Endothelial cell of umbilical vein (primary cell): ENCODE data around the gene CDH23. TPM values are rescaled to one million over a fixed set of nuclear protein-coding genes. Genes with fewer than 3 reads are reported as not detected.

ENCODE experiments used
- BruUV-seq: library from RNA; stranded (reverse); fragments of 400-500 nt; replicated peaks from 2 replicates; lab custom pipeline; 2021; lab: Mats Ljungman, UMichigan
- CTCF ChIA-PET: fragments of 300-600, 350-600 bp; sonication (Branson Sonifier 250); formaldehyde crosslinking; loops from one replicate; lab custom pipeline; 2021; ENCODE audit warnings: antibody characterized with exemption, inconsistent platforms; lab: Charles Lee
- POLR2A ChIA-PET: fragments of 300-600, 350-600 bp; sonication (Branson Sonifier 250); formaldehyde crosslinking; loops from one replicate; lab custom pipeline; 2021; ENCODE audit warnings: antibody characterized with exemption, inconsistent platforms; lab: Charles Lee
- DNase-seq: peaks from one replicate; pipeline ENCODE4 v3.0.0-alpha.2; 2011; ENCODE audit warnings: low read depth, low spot score
- FAIRE-seq: peaks from 2 replicates; lab custom pipeline; 2011; peaks lifted over from hg19 to GRCh38; lab: Jason Lieb, UNC
- H2AFZ ChIP-seq: 2 replicates; pipeline ENCODE4 v1.6.0; 2012; ENCODE audit warnings: low read depth, low read length, control low read depth, inconsistent platforms
- H3K27ac ChIP-seq: 2 replicates; pipeline ENCODE4 v1.5.1; 2011; ENCODE audit warnings: low read depth, mild to moderate bottlenecking, control low read depth, low read length, moderate library complexity; ENCODE audit not compliant: insufficient read depth
- H3K27me3 ChIP-seq, 2 experiments: 2 replicates each; pipeline versions ENCODE4 v1.6.0 to v1.6.1; 2011; ENCODE audit warnings: low read length in 2 of 2, mixed read lengths in 1 of 2; ENCODE audit not compliant: control insufficient read depth in 2 of 2, insufficient read depth in 2 of 2
- H3K36me3 ChIP-seq, 2 experiments: 2 replicates in 1 of 2; 3 replicates in 1 of 2; pipeline ENCODE4 v1.5.1; 2011; ENCODE audit warnings: low read length in 2 of 2, mild to moderate bottlenecking in 1 of 2, moderate library complexity in 1 of 2; ENCODE audit not compliant: control insufficient read depth in 2 of 2, insufficient read depth in 2 of 2; ENCODE audit errors: extremely low read depth in 1 of 2
- H3K4me1 ChIP-seq: 3 replicates; pipeline ENCODE4 v1.5.1; 2011; ENCODE audit warnings: mild to moderate bottlenecking, low read length; ENCODE audit not compliant: control insufficient read depth, insufficient read depth; ENCODE audit errors: extremely low read depth
- H3K4me2 ChIP-seq: 2 replicates; pipeline ENCODE4 v1.6.1; 2011; ENCODE audit warnings: low read length, control low read depth, mixed read lengths; ENCODE audit not compliant: insufficient read depth
- H3K4me3 ChIP-seq, 3 experiments: fragments of 200-600 bp in 1 of 3; sonication (generic), shearing (Covaris generic) in 1 of 3; replicated peaks in 1 of 3; 2 replicates each; pipeline ENCODE4 v1.5.1; 2011 to 2016; ENCODE audit warnings: control low read depth in 3 of 3, low read length in 3 of 3, mild to moderate bottlenecking in 2 of 3, inconsistent platforms in 1 of 3, low read depth in 1 of 3, moderate library complexity in 1 of 3; ENCODE audit not compliant: insufficient read depth in 1 of 3
- H3K79me2 ChIP-seq: 2 replicates; pipeline ENCODE4 v1.6.0; 2012; ENCODE audit warnings: low read length, inconsistent platforms; ENCODE audit not compliant: control insufficient read depth, insufficient read depth
- H3K9ac ChIP-seq: replicated peaks from 2 replicates; pipeline ENCODE3; 2011; ENCODE audit warnings: low read length, control low read depth; ENCODE audit not compliant: insufficient read depth; ENCODE audit errors: extremely low read depth
- H3K9me1 ChIP-seq: replicated peaks from 3 replicates; pipeline ENCODE4 v1.6.0; 2011; ENCODE audit warnings: mild to moderate bottlenecking, low read length; ENCODE audit not compliant: control insufficient read depth, insufficient read depth; ENCODE audit errors: extremely low read depth
- H3K9me3 ChIP-seq: replicated peaks from 2 replicates; pipeline ENCODE4 v1.5.1; 2012; ENCODE audit warnings: low read length, inconsistent platforms; ENCODE audit not compliant: control insufficient read depth, insufficient read depth
- H4K20me1 ChIP-seq: replicated peaks from 2 replicates; pipeline ENCODE3; 2011; ENCODE audit warnings: mild to moderate bottlenecking, low read length; ENCODE audit not compliant: control insufficient read depth, insufficient read depth; ENCODE audit errors: extremely low read depth
- CTCF ChIP-seq, 2 donors: IDR thresholded peaks; 1 replicate in 1 of 2; 2 replicates in 1 of 2; pipeline ENCODE4 v1.5.1; 2011; ENCODE audit warnings: low read length in 2 of 2, mild to moderate bottlenecking in 2 of 2, moderate library complexity in 2 of 2, control low read depth in 1 of 2, inconsistent platforms in 1 of 2, low read depth in 1 of 2; ENCODE audit not compliant: insufficient read depth in 1 of 2; ENCODE audit errors: extremely low read depth in 1 of 2
- FOS ChIP-seq: IDR thresholded peaks from 2 replicates; pipeline ENCODE4 v1.6.1; 2011; ENCODE audit warnings: mild to moderate bottlenecking, low read length, moderate library complexity, borderline replicate concordance; ENCODE audit not compliant: insufficient read depth
- GATA2 ChIP-seq: IDR thresholded peaks from 2 replicates; pipeline ENCODE4 v1.7.0; 2011; ENCODE audit warnings: low read depth, mild to moderate bottlenecking, moderate library complexity, mixed read lengths, low read length; ENCODE audit not compliant: insufficient read length, insufficient read depth
- MYC ChIP-seq: IDR thresholded peaks from one replicate; pipeline ENCODE4 v1.6.1; 2011; ENCODE audit warnings: mild to moderate bottlenecking, low read depth, low read length
- POLR2A ChIP-seq: IDR thresholded peaks from 2 replicates; pipeline ENCODE4 v1.6.1; 2012; ENCODE audit warnings: low read depth, mild to moderate bottlenecking, control low read depth, low read length
- POLR2AphosphoS5 ChIP-seq: IDR thresholded peaks from 2 replicates; pipeline ENCODE4 v1.6.1; 2012; ENCODE audit warnings: low read depth, mild to moderate bottlenecking, control low read depth, low read length, moderate library complexity; ENCODE audit not compliant: insufficient read depth
- dilution Hi-C: fragments of 300-500 bp; cut with MboI; formaldehyde crosslinking; loops from one replicate; pipeline ENCODE4 v1.15.0; 2019; ENCODE audit warnings: low sequenced_read_pairs; ENCODE audit not compliant: extremely low pct_ligation_motif_present
- intact Hi-C: fragments of 100-400 bp; cut with micrococcal nuclease; formaldehyde crosslinking; loops from one replicate; pipeline ENCODE4 v1.10.0; 2022
- polyA plus RNA-seq, 4 experiments: library from polyadenylated mRNA; depleted of rRNA in 3 of 4; stranded (reverse) in 3 of 4; unstranded in 1 of 4; fragments of >200 nt; gene quantifications; 2 replicates each; pipeline versions ENCODE4 v1.2.1 to v1.2.3, GENCODE V29; 2011 to 2012; ENCODE audit warnings: missing spikeins in 1 of 4
- total RNA-seq: library from RNA; stranded (reverse); gene quantifications from 2 replicates; pipeline ENCODE4 v1.2.3, GENCODE V29; 2021

The CDH23 gene
- total and polyA plus RNA-seq, 2 donors (not counting 3 experiments of a cell fraction or from before 2014, with no cell fraction given) = not detected

GRCh38 chr10:71762324-71762723, 365.6 kb downstream of the CDH23 start:
- Histone ChIP-seq H3K79me2 (no peaks in the 10 kb centered on the region), H3K9me1 (no peaks in the 10 kb centered on the region), H3K9ac (no peak overlapping the region), H4K20me1 (no peaks in the 10 kb centered on the region), H3K27ac (no peak overlapping the region), H3K27me3 (no peaks in the 10 kb centered on the region), H3K4me1 (peaks cover 11% of the 10 kb centered on the region), H3K9me3 (no peaks in the 10 kb centered on the region), H3K4me2 (no peak overlapping the region), H3K4me3 (no peak overlapping the region), H3K36me3 (no peaks in the 10 kb centered on the region), H2AFZ (no peak overlapping the region)
- intact Hi-C loops (no loop called here), dilution Hi-C loops (no loop called here)
- BruUV-seq = no TSS peak
- TF ChIP-seq POLR2A (no peak), CTCF (IDR thresholded peaks at IDR 0.05; ENCODE audit: extremely low read depth in 1 of 2, insufficient read depth in 1 of 2, low read depth in 1 of 2, low read length in 2 of 2) (no peak), MYC (no peak), GATA2 (no peak), POLR2AphosphoS5 (no peak), FOS (no peak)
- CTCF ChIA-PET = interaction anchor here (0.9 to 1.8 kb wide), 3 partner anchors 10 to 50 kb away, joined by 3 to 5 read pairs (median 4); partner anchors contain the start of gene VSIR
- FAIRE-seq (no peak), DNase-seq (no peak)
- POLR2A ChIA-PET = no interaction called here
